Smooth muscle cell (in vitro differentiated cells): Measurements from ENCODE around the gene FNDC8. TPM values are rescaled to one million over a fixed set of nuclear protein-coding genes. Genes with fewer than 3 reads are reported as not detected.
"Not testable (repeated sequence)": the region's sequence is repeated elsewhere in the genome, so short reads cannot be mapped to it uniquely, and the experiment has no call there.

Experiments
- DNase-seq: peaks from one replicate; lab custom pipeline; 2025; ENCODE audit not compliant: unreplicated experiment; lab: John Stamatoyannopoulos, UW
- H2AFZ ChIP-seq: fragments of 200-600 bp; sonication (generic); 2 replicates; pipeline ENCODE4 v1.6.0; 2016; ENCODE audit warnings: antibody characterized with exemption, low read depth, mild to moderate bottlenecking
- H3F3A ChIP-seq: fragments of 200-600 bp; sonication (generic); 2 replicates; pipeline ENCODE4 v1.6.0; 2017; ENCODE audit warnings: antibody characterized with exemption, low read depth
- H3K27ac ChIP-seq: fragments of 200-600 bp; sonication (generic); 2 replicates; pipeline ENCODE4 v1.5.1; 2016; ENCODE audit warnings: low read depth, mild to moderate bottlenecking
- H3K27me3 ChIP-seq: fragments of 200-600 bp; sonication (generic); 2 replicates; pipeline ENCODE4 v1.6.1; 2016; ENCODE audit warnings: low read depth, mild to moderate bottlenecking
- H3K36me3 ChIP-seq: fragments of 200-600 bp; sonication (generic); 2 replicates; pipeline ENCODE4 v1.5.1; 2016; ENCODE audit warnings: low read depth
- H3K4me1 ChIP-seq: fragments of 200-600 bp; sonication (generic); 2 replicates; pipeline ENCODE4 v1.5.1; 2016; ENCODE audit warnings: low read depth
- H3K4me2 ChIP-seq: fragments of 200-600 bp; sonication (generic); 2 replicates; pipeline ENCODE4 v1.6.0; 2016; ENCODE audit warnings: mild to moderate bottlenecking
- H3K4me3 ChIP-seq: fragments of 200-600 bp; sonication (generic); 2 replicates; pipeline ENCODE4 v1.5.1; 2016; ENCODE audit warnings: mild to moderate bottlenecking
- H3K79me2 ChIP-seq: fragments of 200-600 bp; sonication (generic); 2 replicates; pipeline ENCODE4 v1.6.0; 2016; ENCODE audit warnings: low read depth, mild to moderate bottlenecking
- H3K9ac ChIP-seq: fragments of 200-600 bp; sonication (generic); 2 replicates; pipeline ENCODE4 v1.6.0; 2016; ENCODE audit warnings: low read depth
- H3K9me3 ChIP-seq: fragments of 200-600 bp; sonication (generic); replicated peaks from 2 replicates; pipeline ENCODE4 v1.5.1; 2016; ENCODE audit warnings: low read depth
- H4K20me1 ChIP-seq: fragments of 200-600 bp; sonication (generic); 2 replicates; pipeline ENCODE4 v1.6.0; 2016; ENCODE audit warnings: low read depth
- CTCF ChIP-seq: fragments of 200-600 bp; sonication (generic); IDR thresholded peaks from 2 replicates; pipeline ENCODE4 v1.5.1; 2017; ENCODE audit warnings: borderline replicate concordance, mild to moderate bottlenecking, antibody characterized with exemption; ENCODE audit not compliant: insufficient read depth, poor library complexity, severe bottlenecking
- WGBS: methylation state at CpG from one replicate; pipeline ENCODE4 v1.1.7; 2016; ENCODE audit warnings: low lambda C conversion rate; 5-methylcytosine and 5-hydroxymethylcytosine counted together
- polyA plus RNA-seq: library from polyadenylated mRNA; unstranded; fragments of >200 nt; fragmentation: Nextera tagmentation; extraction: Ambion mirVana; gene quantifications from 2 replicates; pipeline ENCODE4 v1.2.1, GENCODE V29; 2016
- total RNA-seq: library from RNA; depleted of rRNA; stranded (reverse); fragments of >200 nt; gene quantifications from 2 replicates; pipeline ENCODE4 v1.2.3, GENCODE V29; 2014

FNDC8 gene
- total and polyA plus RNA-seq, 2 experiments from 2014 or later = not detected

GRCh38 chr17:35146214-35146833 is 24.9 kb downstream of the FNDC8 start:
- H3K4me3 ChIP-seq = no peak overlapping the region
- H3K79me2 ChIP-seq = peaks cover 6% of the 10 kb centered on the region
- H3K4me1 ChIP-seq = no peaks in the 10 kb centered on the region
- H3K9ac ChIP-seq = no peak overlapping the region
- no peak overlapping the region for H3K27ac ChIP-seq
- 91% methylated on average over 4 of the region's 4 CpGs for WGBS
- no peaks in the 10 kb centered on the region for H3K27me3 ChIP-seq
- no peaks in the 10 kb centered on the region for H4K20me1 ChIP-seq
- no peak for DNase-seq
- no peaks in the 10 kb centered on the region for H3F3A ChIP-seq
- H3K36me3 ChIP-seq = no peaks in the 10 kb centered on the region
- H3K9me3 ChIP-seq = no peaks in the 10 kb centered on the region
- no peak for TF ChIP-seq CTCF
- no peak overlapping the region for H2AFZ ChIP-seq
- H3K4me2 ChIP-seq = no peak overlapping the region

- no peaks in the 10 kb centered on the region for H4K20me1 ChIP-seq
- no peaks in the 10 kb centered on the region for H3K27me3 ChIP-seq
- no peak within 1 kb of the TSS for H3K4me3 ChIP-seq
- H3K4me1 ChIP-seq = no peaks in the 10 kb centered on the region
- WGBS = 69% methylated on average over 4 of the region's 4 CpGs
- no peak within 1 kb of the TSS for H3K4me2 ChIP-seq
- TF ChIP-seq CTCF = no peak
- H3K27ac ChIP-seq = no peak within 1 kb of the TSS
- H3K9me3 ChIP-seq = no peaks in the 10 kb centered on the region
- no peak within 1 kb of the TSS for H3K9ac ChIP-seq
- H3K79me2 ChIP-seq = no peaks in the 10 kb centered on the region
- no peaks in the 10 kb centered on the region for H3F3A ChIP-seq
- no peaks in the 10 kb centered on the region for H3K36me3 ChIP-seq
- H2AFZ ChIP-seq = no peak within 1 kb of the TSS
- DNase-seq = no peak
Measured at GRCh38 chr17:35147375-35147905, 26.0 kb downstream of the FNDC8 start, which contains the start of gene UNC45B. UNC45B (plus strand) TSS chr17:35147817; CDS start chr17:35148264, 447 bp downstream.

GRCh38 chr17:35148144-35148543 is 26.7 kb downstream of the FNDC8 start:
- TF ChIP-seq CTCF = no peak
- Histone ChIP-seq H3K4me2 (no peak overlapping the region), H3F3A (no peaks in the 10 kb centered on the region), H3K79me2 (no peaks in the 10 kb centered on the region), H3K27me3 (no peaks in the 10 kb centered on the region), H3K9ac (no peak overlapping the region), H2AFZ (no peak overlapping the region), H3K4me3 (no peak overlapping the region), H3K4me1 (no peaks in the 10 kb centered on the region), H3K9me3 (no peaks in the 10 kb centered on the region), H3K36me3 (no peaks in the 10 kb centered on the region), H3K27ac (no peak overlapping the region), H4K20me1 (no peaks in the 10 kb centered on the region)
- WGBS = 86% methylated on average over 9 of the region's 9 CpGs
- no peak for DNase-seq

GRCh38 chr17:35149941-35150340 is 28.5 kb downstream of the FNDC8 start:
- DNase-seq = no peak
- no peaks in the 10 kb centered on the region for H4K20me1 ChIP-seq
- no peak overlapping the region for H3K27ac ChIP-seq
- H3K4me1 ChIP-seq = no peaks in the 10 kb centered on the region
- H3F3A ChIP-seq = no peaks in the 10 kb centered on the region
- no peak overlapping the region for H3K4me2 ChIP-seq
- TF ChIP-seq CTCF = no peak
- no peaks in the 10 kb centered on the region for H3K79me2 ChIP-seq
- no peaks in the 10 kb centered on the region for H3K27me3 ChIP-seq
- no peak overlapping the region for H3K9ac ChIP-seq
- no peak overlapping the region for H3K4me3 ChIP-seq
- 93% methylated on average over 11 of the region's 11 CpGs for WGBS
- no peaks in the 10 kb centered on the region for H3K36me3 ChIP-seq
- H2AFZ ChIP-seq = no peak overlapping the region
- no peaks in the 10 kb centered on the region for H3K9me3 ChIP-seq

GRCh38 chr17:35151080-35151479 is 29.7 kb downstream of the FNDC8 start:
- not testable (repeated sequence) for H2AFZ ChIP-seq, H3K9me3 ChIP-seq, H3F3A ChIP-seq, H3K27ac ChIP-seq, H3K9ac ChIP-seq, H3K4me1 ChIP-seq, H3K79me2 ChIP-seq, H4K20me1 ChIP-seq, H3K36me3 ChIP-seq, H3K27me3 ChIP-seq, H3K4me2 ChIP-seq, H3K4me3 ChIP-seq, DNase-seq
- 96% methylated on average over 29 of the region's 29 CpGs for WGBS
